ENCODE results near the gene LAMA2. TPM values are rescaled to one million over a fixed set of nuclear protein-coding genes. Genes with fewer than 3 reads are reported as not detected.

LAMA2 gene
- polyA plus RNA-seq, 1 of the 3 experiments (the other 2 are of a cell fraction), result 0.92 TPM

GRCh38 chr6:128925765-128926164 is 42.8 kb downstream of the LAMA2 start:
- ChIA-PET CTCF (no interaction called here), POLR2A (no interaction called here)
- H3K27me3 ChIP-seq (ENCODE audit: insufficient read depth), result 0 out of 2 replicates have a peak, but pooled peaks cover 16% of the 10 kb centered on the region
- no peak overlapping the region for H3K4me3 ChIP-seq (ENCODE audit: low read depth in 2 of 2, low read length in 1 of 2)
- WGBS (ENCODE audit: low lambda C conversion rate), result 5% methylated on average over 1 of the region's 1 CpG
- H3K79me2 ChIP-seq (ENCODE audit: insufficient read depth), result no peaks in the 10 kb centered on the region
- no peaks in the 10 kb centered on the region for H3F3A ChIP-seq (replicated peaks; ENCODE audit: insufficient read depth)
- no peaks in the 10 kb centered on the region for H3K9me3 ChIP-seq
- no peaks in the 10 kb centered on the region for H3K36me3 ChIP-seq (replicated peaks in 1 of 2; ENCODE audit: control insufficient read depth in 1 of 2, insufficient read depth in 2 of 2, low read length in 1 of 2)
- H3K9ac ChIP-seq, result no peak overlapping the region
- no peaks in the 10 kb centered on the region for H3K4me1 ChIP-seq (ENCODE audit: control insufficient read depth in 1 of 2, insufficient read depth in 2 of 2, low read depth in 1 of 2, low read length in 1 of 2)
- no peak overlapping the region for H2AFZ ChIP-seq (ENCODE audit: low read depth)
- DNase-seq, result no peak
- TF ChIP-seq PBX3 (IDR thresholded peaks at IDR 0.05) (no peak), USF1 (IDR thresholded peaks at IDR 0.05; ENCODE audit: borderline replicate concordance, low read depth) (no peak), FOSL2 (IDR thresholded peaks at IDR 0.05; ENCODE audit: borderline replicate concordance, low read depth) (no peak), SMC3 (IDR thresholded peaks at IDR 0.05; ENCODE audit: low read depth, low read length) (no peak), CHD2 (IDR thresholded peaks at IDR 0.05; ENCODE audit: low read length, partially characterized antibody) (no peak), MAX (IDR thresholded peaks at IDR 0.05; ENCODE audit: low read depth) (no peak), MEF2A (IDR thresholded peaks at IDR 0.05; ENCODE audit: borderline replicate concordance, low read depth) (no peak), NRF1 (IDR thresholded peaks at IDR 0.05; ENCODE audit: low read depth, low read length) (no peak), CTCF (IDR thresholded peaks at IDR 0.05) (no peak), FOXM1 (IDR thresholded peaks at IDR 0.05; ENCODE audit: low read depth) (no peak), YY1 (IDR thresholded peaks at IDR 0.05; ENCODE audit: low read depth) (no peak), ELF1 (IDR thresholded peaks at IDR 0.05) (no peak), TCF12 (IDR thresholded peaks at IDR 0.05) (no peak), EZH2phosphoT487 (IDR thresholded peaks at IDR 0.05; ENCODE audit: borderline replicate concordance, low read depth) (no peak), GABPA (IDR thresholded peaks at IDR 0.05; ENCODE audit: low read depth) (no peak)
- no peak overlapping the region for H3K4me2 ChIP-seq
- no peak overlapping the region for H3K27ac ChIP-seq (ENCODE audit: low read depth in 2 of 2, low read length in 1 of 2)
- no peaks in the 10 kb centered on the region for H4K20me1 ChIP-seq (ENCODE audit: insufficient read depth)
- no peaks in the 10 kb centered on the region for H3K9me2 ChIP-seq

GRCh38 chr6:128929869-128930268 is 46.9 kb downstream of the LAMA2 start:
- Histone ChIP-seq H3K27ac (ENCODE audit: low read depth in 2 of 2, low read length in 1 of 2) (no peak overlapping the region), H3K4me2 (no peak overlapping the region), H3K4me1 (ENCODE audit: control insufficient read depth in 1 of 2, insufficient read depth in 2 of 2, low read depth in 1 of 2, low read length in 1 of 2) (no peaks in the 10 kb centered on the region), H3K79me2 (ENCODE audit: insufficient read depth) (no peaks in the 10 kb centered on the region), H3K9me3 (no peaks in the 10 kb centered on the region), H2AFZ (ENCODE audit: low read depth) (no peak overlapping the region), H3F3A (replicated peaks; ENCODE audit: insufficient read depth) (no peaks in the 10 kb centered on the region), H3K36me3 (replicated peaks in 1 of 2; ENCODE audit: control insufficient read depth in 1 of 2, insufficient read depth in 2 of 2, low read length in 1 of 2) (no peaks in the 10 kb centered on the region), H3K9me2 (no peaks in the 10 kb centered on the region), H3K4me3 (ENCODE audit: low read depth in 2 of 2, low read length in 1 of 2) (no peak overlapping the region), H4K20me1 (ENCODE audit: insufficient read depth) (no peaks in the 10 kb centered on the region), H3K9ac (no peak overlapping the region), H3K27me3 (ENCODE audit: insufficient read depth) (0 out of 2 replicates have a peak, but pooled peaks cover 16% of the 10 kb centered on the region)
- ChIA-PET CTCF (interaction anchor here (0.6 kb wide), 1 partner anchor 249 kb away, joined by 3 read pairs; no protein-coding TSS in a partner anchor), POLR2A (no interaction called here)
- TF ChIP-seq USF1 (IDR thresholded peaks at IDR 0.05; ENCODE audit: borderline replicate concordance, low read depth) (no peak), RXRA (IDR thresholded peaks at IDR 0.05; ENCODE audit: borderline replicate concordance, low read depth) (no peak), FOXM1 (IDR thresholded peaks at IDR 0.05; ENCODE audit: low read depth) (no peak), YY1 (IDR thresholded peaks at IDR 0.05; ENCODE audit: low read depth) (no peak)
- peak; percentile 5 for DNase-seq
- WGBS (ENCODE audit: low lambda C conversion rate), result 37% methylated on average over 8 of the region's 34 CpGs

Measured in SK-N-SH (cell line).